ENCODE data around the gene CMTM8.

Gene CMTM8

DNA sequence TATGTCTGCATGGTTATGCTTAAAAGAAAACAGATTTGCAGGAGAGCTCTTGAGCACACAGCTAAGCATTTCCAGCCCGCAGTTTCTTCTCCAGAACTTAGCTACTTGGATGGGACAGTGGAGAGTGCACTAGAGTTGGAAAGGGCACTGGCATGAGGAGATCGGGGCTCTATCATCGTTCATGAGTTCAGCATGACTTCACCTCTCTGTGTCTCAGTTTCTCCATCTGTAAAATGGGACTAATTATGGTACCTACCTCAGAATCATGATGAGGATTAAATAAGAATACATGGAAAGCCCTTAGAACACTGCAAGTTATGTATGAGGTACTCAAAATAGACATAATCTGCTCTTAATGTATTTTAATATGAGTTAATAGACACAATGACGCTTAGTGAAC is 69.9 kb downstream of the CMTM8 start:
- DNase-seq = no peak

- DNase-seq = no peak
Observed at GRCh38 chr3:32309654-32310242, 71.3 kb downstream of the CMTM8 start.

DNA sequence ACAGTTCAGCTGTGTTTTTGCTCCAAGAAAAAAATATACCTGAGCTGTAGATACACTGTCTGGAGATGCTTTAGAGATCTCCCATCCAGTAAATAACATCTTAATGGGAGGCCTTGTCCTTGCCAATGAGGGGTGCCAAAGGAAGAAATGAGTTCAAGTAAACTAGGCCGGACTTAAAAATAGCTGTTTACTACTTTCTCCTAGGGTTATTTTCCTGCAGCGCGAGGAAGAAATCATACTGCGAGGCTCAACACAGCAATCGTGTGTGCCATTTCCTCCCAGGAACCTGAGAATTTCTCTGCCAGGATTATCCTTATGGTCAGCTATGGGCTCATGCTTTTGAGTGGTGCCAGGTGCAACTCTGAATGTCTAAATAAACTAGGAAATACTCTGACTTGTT is 71.9 kb downstream of the CMTM8 start:
- no peak for DNase-seq

DNA sequence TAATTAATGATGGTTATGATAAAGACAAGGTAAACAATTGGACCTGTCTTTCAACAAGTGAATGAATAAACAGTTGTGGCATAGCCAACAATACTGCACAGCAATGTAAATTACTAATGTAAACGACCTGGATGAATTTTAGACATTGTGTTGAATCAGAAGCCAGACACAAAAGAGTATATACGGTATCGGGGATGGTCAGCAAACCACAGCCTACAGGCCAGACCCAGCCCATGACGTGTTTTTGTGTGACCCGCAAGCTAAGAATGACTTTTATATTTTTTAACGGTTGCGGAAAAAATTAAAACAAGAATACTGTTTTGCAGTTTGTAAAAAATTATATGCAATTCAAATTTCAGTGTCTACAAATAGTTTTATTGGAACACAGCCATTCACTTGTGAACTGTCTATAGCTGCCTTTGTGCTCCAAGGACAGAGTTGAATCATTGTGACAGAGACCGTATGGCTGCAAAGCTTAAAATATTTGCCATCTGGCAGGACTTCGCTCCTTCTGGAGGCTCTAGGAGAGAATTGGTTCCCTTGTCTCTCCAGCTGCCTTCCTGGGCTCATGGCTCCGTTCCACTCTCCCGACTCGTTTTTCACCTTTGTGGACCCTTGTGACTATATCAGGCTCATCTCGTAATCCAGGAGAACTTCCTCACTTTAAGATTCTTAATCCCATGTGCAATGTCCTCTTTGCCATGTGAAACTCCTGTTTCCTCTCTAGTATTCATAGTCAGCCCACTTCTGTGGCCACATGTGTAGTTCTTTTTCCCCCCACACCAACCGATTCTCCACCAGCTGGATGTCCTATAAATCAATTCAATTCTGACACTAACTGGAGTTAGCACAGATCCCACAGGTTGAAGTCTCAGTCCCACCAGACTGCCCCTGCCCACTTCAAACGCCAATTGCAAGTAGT is 72.7 kb downstream of the CMTM8 start:
- no peak for DNase-seq

- DNase-seq = no peak
Observed at GRCh38 chr3:32312251-32312650, 73.8 kb downstream of the CMTM8 start.

- DNase-seq = no peak
Observed at GRCh38 chr3:32313169-32313568, 74.7 kb downstream of the CMTM8 start.

- peak in 1 of 5 experiments; percentile 44 for DNase-seq
Observed at GRCh38 chr3:32313723-32314473, 75.4 kb downstream of the CMTM8 start.

- DNase-seq = no peak
Observed at GRCh38 chr3:32315441-32315840, 77.0 kb downstream of the CMTM8 start.

- no peak for DNase-seq
Observed at GRCh38 chr3:32316319-32316718, 77.8 kb downstream of the CMTM8 start.

DNA sequence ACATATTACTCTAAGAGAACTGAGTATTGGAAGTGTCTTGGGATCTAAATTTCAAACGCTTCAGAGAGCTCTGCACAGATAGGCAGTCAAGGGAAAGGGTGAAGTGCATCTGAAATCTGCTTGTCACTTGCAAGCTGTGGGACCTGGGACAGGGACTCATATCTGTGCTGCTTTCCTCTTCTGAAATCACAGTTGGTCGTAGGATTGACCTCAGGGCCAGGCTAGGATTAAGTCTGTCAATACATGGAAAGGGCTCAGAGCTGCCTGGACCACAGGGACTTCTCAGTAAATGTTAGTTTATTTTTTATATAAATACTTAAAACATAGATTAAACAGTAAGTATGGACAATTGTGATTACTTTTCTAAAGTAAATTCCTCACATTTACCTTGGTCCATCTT is 78.5 kb downstream of the CMTM8 start:
- no peak for DNase-seq

DNA sequence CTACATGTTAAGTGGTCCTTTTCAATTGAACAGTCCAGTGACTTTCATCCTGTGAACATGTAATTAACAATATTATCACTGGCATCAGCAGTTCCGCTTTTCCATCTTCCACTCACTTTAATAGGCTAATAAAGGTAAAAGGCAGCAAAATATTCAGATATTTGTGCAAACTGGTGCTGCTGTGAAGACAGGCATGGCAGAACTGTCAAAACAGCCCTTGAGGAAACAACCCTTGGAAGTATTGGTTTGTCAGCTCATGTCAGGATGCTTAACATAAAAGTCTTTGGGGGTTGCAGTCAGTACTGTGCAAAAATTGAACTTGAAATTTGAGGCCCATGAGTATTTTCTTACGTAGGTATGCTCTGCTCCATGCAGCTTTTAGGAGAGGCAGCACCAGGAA is 81.1 kb downstream of the CMTM8 start:
- no peak for DNase-seq

DNA sequence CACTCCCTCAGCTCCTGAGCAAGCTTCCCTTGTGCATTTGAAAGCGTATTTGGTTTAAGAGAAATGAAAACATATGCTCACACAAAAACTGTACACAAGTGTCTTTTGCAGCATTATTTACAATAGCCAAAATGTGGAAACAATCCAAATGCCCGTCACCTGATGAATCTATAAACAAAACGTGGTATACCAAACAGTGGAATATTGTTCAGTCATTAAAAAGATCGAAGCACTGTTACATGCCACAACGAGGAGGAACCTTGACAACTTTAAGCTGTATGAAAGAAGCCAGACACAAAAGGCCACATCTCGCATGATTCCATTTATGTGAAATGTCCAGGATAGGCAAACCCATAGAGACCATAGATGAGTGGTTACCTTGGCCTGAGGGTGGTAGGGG is 81.6 kb downstream of the CMTM8 start:
- no peak for DNase-seq

DNA sequence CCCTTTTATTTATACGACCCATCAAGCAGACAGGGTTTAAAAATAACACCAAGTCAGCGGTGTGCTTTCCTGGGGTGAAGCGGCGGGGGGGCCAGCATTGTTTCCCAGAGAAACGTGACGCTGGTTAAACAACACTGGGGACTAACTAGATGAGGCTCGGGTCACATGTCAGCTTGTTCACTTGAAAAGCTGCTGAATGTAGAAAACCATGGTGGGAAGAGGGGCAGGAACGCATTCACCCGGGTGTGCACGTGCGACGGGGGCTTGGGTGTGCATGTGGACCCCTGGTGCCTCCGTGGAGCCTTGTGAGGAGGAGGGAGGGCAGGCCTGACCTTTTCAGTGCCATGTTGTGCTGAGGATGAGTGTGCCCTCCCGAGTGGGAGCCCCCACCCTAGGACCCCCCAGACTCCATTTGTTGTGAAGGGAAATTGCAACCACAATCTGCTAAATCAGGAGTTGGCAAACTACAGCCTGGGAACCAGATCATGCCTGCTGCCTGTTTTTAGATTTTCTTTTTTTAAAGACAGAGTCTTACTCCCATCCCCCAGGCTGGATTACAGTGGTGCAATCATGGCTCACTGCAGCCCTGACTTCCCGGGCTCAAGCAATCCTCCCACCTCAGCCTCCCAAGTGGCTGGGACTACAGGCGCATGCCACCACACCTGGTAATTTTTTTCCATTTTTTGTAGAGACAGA is 82.8 kb downstream of the CMTM8 start:
- DNase-seq = no peak

GRCh38 chr3:32322311-32322710 is 83.8 kb downstream of the CMTM8 start:
- no peak for DNase-seq

DNA sequence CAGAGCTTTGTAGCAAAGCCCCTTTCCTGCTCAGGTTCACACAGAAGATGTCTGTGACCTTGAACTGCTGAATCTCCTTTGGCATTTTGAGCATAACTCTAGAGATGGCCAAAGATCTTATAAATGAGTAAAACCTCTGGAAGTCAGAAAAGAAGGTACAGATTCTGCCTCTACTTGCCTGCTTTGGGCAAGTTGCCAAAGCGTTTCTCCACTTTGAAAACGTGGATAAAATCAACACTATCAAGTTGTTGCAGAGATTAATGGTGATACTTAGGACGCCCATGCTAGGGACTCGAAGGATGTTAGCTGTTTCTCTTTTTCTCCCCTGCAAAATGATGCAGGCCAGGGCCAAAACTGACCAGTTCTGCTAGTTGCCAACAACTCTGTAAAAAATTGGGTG is 85.1 kb downstream of the CMTM8 start:
- no peak for DNase-seq

- DNase-seq = no peak
Observed at GRCh38 chr3:32325201-32325600, 86.7 kb downstream of the CMTM8 start.

GRCh38 chr3:32325927-32326326 is 87.4 kb downstream of the CMTM8 start:
- peak in 1 of 5 experiments; percentile 13 for DNase-seq

DNA sequence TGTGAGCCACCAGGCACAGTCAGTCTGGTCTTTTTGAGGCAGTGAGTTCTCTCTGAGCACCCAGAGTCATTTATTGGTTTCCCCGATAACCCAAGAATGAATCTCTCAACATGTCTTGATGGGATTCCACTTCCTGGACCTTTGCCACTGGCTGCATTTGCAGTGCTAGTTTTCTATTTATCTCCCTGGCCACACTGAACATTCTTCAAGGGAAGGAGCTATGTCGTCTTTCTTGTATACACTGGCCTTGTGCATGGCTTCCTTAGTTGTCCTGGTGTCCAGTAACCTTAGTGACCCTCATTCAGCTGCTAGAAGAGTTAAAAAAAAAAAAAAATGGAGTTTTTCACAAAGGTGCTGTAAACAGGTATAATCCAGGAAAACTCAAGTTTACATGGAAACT is 88.3 kb downstream of the CMTM8 start:
- DNase-seq = no peak

GRCh38 chr3:32334675-32335074 is 96.2 kb downstream of the CMTM8 start:
- peak in 4 of 5 experiments; percentile 5 to 70 (median 19) for DNase-seq

- peak in 1 of 5 experiments; percentile 46 for DNase-seq
Observed at GRCh38 chr3:32335365-32336112, 97.1 kb downstream of the CMTM8 start.

DNA sequence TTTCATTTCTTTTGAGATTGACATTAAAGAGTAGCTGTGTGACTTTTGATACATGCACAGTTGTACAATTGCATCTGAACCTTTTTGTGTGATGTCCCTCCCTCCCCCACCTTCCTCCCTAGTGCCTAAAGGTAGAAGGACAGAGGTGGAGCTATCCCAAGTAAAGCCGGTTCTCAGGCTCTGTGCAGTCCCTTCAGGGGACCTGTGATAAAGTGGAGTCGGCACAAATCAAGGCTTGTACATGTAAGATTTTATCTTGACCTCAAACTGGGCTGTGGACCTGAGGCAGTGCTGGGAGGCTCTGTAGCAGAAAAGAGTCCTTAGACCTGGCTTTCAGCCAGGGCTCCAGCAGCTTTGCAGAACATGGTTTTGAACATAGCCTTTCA is 97.6 kb downstream of the CMTM8 start:
- DNase-seq = peak in 1 of 5 experiments; percentile 10

DNA sequence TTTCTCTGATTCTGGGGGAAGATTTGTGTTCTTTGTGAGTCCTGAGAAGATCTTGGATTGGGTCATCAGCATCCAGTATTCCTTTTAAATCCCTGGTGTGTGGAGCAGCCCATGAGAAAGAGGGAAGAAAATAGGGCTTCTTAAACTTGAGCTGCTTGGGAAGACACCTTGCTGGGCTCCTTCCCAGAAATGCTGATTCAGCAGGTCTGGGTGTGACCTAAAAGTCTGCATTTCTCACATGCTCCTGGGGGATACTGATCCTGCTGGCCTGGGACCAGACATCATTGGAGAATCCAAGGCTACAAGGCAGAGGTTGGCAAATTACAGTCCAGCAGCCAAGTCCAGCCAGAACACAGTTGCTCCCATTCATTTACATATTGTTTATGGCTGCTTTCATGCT is 99.0 kb downstream of the CMTM8 start:
- DNase-seq = no peak

All from T-helper 2 cell (primary cell).